H1 (cell line): ENCODE measurements around the gene CAB39L. TPM values are rescaled to one million over a fixed set of nuclear protein-coding genes. Genes with fewer than 3 reads are reported as not detected.

Source experiments
- CTCF ChIA-PET: fragments of 300-600 bp; sonication (Branson Sonifier 250); formaldehyde crosslinking; loops from one replicate; lab custom pipeline; 2021; ENCODE audit not compliant: partially characterized antibody; lab: Charles Lee
- POLR2A ChIA-PET: fragments of 300-600 bp; sonication (Branson Sonifier 250); formaldehyde crosslinking; loops from one replicate; lab custom pipeline; 2021; ENCODE audit warnings: inconsistent platforms; ENCODE audit not compliant: partially characterized antibody; lab: Charles Lee
- DNase-seq, 2 experiments: peaks; one replicate each; pipeline versions ENCODE4 v3.0.0 to v3.0.0-alpha.2; 2010 to 2022; ENCODE audit warnings: low spot score in 2 of 2, low read depth in 1 of 2, mixed read lengths in 1 of 2
- FAIRE-seq: peaks from 2 replicates; lab custom pipeline; 2011; peaks lifted over from hg19 to GRCh38; lab: Jason Lieb, UNC
- H2AFZ ChIP-seq: 2 replicates; pipeline ENCODE4 v1.8.1; 2012; ENCODE audit warnings: low read length, inconsistent platforms
- H2AK5ac ChIP-seq: 2 replicates; pipeline ENCODE4 v1.6.1; 2013; ENCODE audit warnings: low read depth, low read length
- H2BK120ac ChIP-seq: replicated peaks from 2 replicates; pipeline ENCODE3; 2013; ENCODE audit warnings: low read depth, low read length, inconsistent platforms
- H2BK12ac ChIP-seq: 2 replicates; pipeline ENCODE4 v1.6.1; 2013; ENCODE audit warnings: low read depth, low read length
- H2BK15ac ChIP-seq: 2 replicates; pipeline ENCODE4 v1.6.1; 2013; ENCODE audit warnings: low read length
- H2BK20ac ChIP-seq: 2 replicates; pipeline ENCODE4 v1.6.1; 2013; ENCODE audit warnings: low read length
- H2BK5ac ChIP-seq: 2 replicates; pipeline ENCODE4 v1.6.1; 2013; ENCODE audit warnings: low read depth, low read length
- H3K14ac ChIP-seq: 2 replicates; pipeline ENCODE4 v1.6.1; 2013; ENCODE audit warnings: inconsistent platforms; ENCODE audit not compliant: insufficient read length
- H3K18ac ChIP-seq: 2 replicates; pipeline ENCODE4 v1.6.1; 2013; ENCODE audit warnings: low read length; ENCODE audit errors: extremely low read depth
- H3K23ac ChIP-seq: 2 replicates; pipeline ENCODE4 v1.6.1; 2013; ENCODE audit warnings: inconsistent platforms; ENCODE audit not compliant: insufficient read length
- H3K23me2 ChIP-seq: 2 replicates; pipeline ENCODE4 v1.6.1; 2013; ENCODE audit warnings: low read depth, low read length
- H3K27ac ChIP-seq: 2 replicates; pipeline ENCODE4 v1.6.1; 2011; ENCODE audit warnings: low read depth, low read length, inconsistent platforms
- H3K27me3 ChIP-seq, 4 experiments: replicated peaks in 1 of 4; 1 replicate in 1 of 4; 2 replicates in 3 of 4; pipeline versions ENCODE4 v1.6.1 to v1.8.1; 2011 to 2013; ENCODE audit warnings: low read length in 3 of 4, mild to moderate bottlenecking in 3 of 4, inconsistent platforms in 2 of 4, mixed read lengths in 2 of 4, moderate library complexity in 1 of 4; ENCODE audit not compliant: control insufficient read depth in 3 of 4, insufficient read depth in 3 of 4; ENCODE audit errors: extremely low read depth in 1 of 4
- H3K36me3 ChIP-seq, 4 experiments: 2 replicates each; pipeline versions ENCODE4 v1.6.1 to v1.8.1; 2011 to 2013; ENCODE audit warnings: mild to moderate bottlenecking in 4 of 4, low read length in 3 of 4, moderate library complexity in 2 of 4, control low read depth in 1 of 4, inconsistent platforms in 1 of 4; ENCODE audit not compliant: insufficient read depth in 4 of 4, control insufficient read depth in 2 of 4
- H3K4ac ChIP-seq: replicated peaks from 2 replicates; pipeline ENCODE3; 2013; ENCODE audit warnings: low read length, low read depth, mixed read lengths, inconsistent platforms; ENCODE audit not compliant: insufficient read length
- H3K4me1 ChIP-seq, 4 experiments: replicated peaks in 1 of 4; 1 replicate in 1 of 4; 2 replicates in 3 of 4; pipeline versions ENCODE4 v1.6.1 to v1.8.1; 2011 to 2013; ENCODE audit warnings: low read length in 3 of 4, inconsistent platforms in 2 of 4, mixed read lengths in 1 of 4; ENCODE audit not compliant: insufficient read depth in 4 of 4, control insufficient read depth in 3 of 4
- H3K4me2 ChIP-seq, 2 experiments: 2 replicates each; pipeline versions ENCODE4 v1.6.1 to v1.8.1; 2011 to 2013; ENCODE audit warnings: low read depth in 2 of 2, low read length in 2 of 2, control low read depth in 1 of 2, inconsistent platforms in 1 of 2, mild to moderate bottlenecking in 1 of 2; ENCODE audit not compliant: insufficient read depth in 1 of 2
- H3K4me3 ChIP-seq, 4 experiments: fragments of 200-600, 300-600 bp in 1 of 4; sonication (generic), shearing (Covaris generic), sonication (Bioruptor Twin) in 1 of 4; 2 replicates each; pipeline versions ENCODE4 v1.5.1 to v1.8.1; 2011 to 2016; ENCODE audit warnings: low read length in 4 of 4, low read depth in 3 of 4, control low read depth in 2 of 4, inconsistent platforms in 2 of 4, mild to moderate bottlenecking in 2 of 4, mixed read lengths in 1 of 4, moderate library complexity in 1 of 4; ENCODE audit not compliant: insufficient read depth in 2 of 4; ENCODE audit errors: extremely low read depth in 1 of 4
- H3K56ac ChIP-seq: replicated peaks from 2 replicates; pipeline ENCODE3; 2013; ENCODE audit warnings: low read depth, mild to moderate bottlenecking, mixed read lengths, low read length, inconsistent platforms; ENCODE audit not compliant: insufficient read length
- H3K79me1 ChIP-seq: 2 replicates; pipeline ENCODE4 v1.6.1; 2013; ENCODE audit warnings: low read depth, low read length, control low read depth
- H3K79me2 ChIP-seq, 2 experiments: 2 replicates each; pipeline versions ENCODE4 v1.6.1 to v1.8.1; 2012 to 2013; ENCODE audit warnings: low read length in 2 of 2, mild to moderate bottlenecking in 2 of 2, inconsistent platforms in 1 of 2; ENCODE audit not compliant: insufficient read depth in 2 of 2, control insufficient read depth in 1 of 2
- H3K9ac ChIP-seq, 4 experiments: replicated peaks in 1 of 4; 1 replicate in 1 of 4; 2 replicates in 3 of 4; pipeline versions ENCODE4 v1.6.1 to v1.8.1; 2011 to 2013; ENCODE audit warnings: low read depth in 3 of 4, low read length in 3 of 4, control low read depth in 2 of 4, mild to moderate bottlenecking in 2 of 4, moderate library complexity in 2 of 4, inconsistent platforms in 1 of 4; ENCODE audit errors: extremely low read depth in 1 of 4
- H3K9me3 ChIP-seq, 2 experiments: 2 replicates each; pipeline versions ENCODE4 v1.6.1 to v1.8.1; 2012 to 2013; ENCODE audit warnings: mild to moderate bottlenecking in 2 of 2, moderate library complexity in 2 of 2, control low read depth in 1 of 2, inconsistent platforms in 1 of 2, low read depth in 1 of 2, low read length in 1 of 2, mixed read lengths in 1 of 2; ENCODE audit not compliant: insufficient read depth in 2 of 2
- H4K20me1 ChIP-seq, 2 experiments: replicated peaks in 1 of 2; 2 replicates each; pipeline versions ENCODE3 to v1.8.1; 2011 to 2013; ENCODE audit warnings: inconsistent platforms in 2 of 2, low read length in 2 of 2, mild to moderate bottlenecking in 1 of 2; ENCODE audit not compliant: insufficient read depth in 2 of 2, control insufficient read depth in 1 of 2
- H4K5ac ChIP-seq: 2 replicates; pipeline ENCODE4 v1.6.1; 2013; ENCODE audit warnings: low read length, low read depth, mixed read lengths, inconsistent platforms; ENCODE audit not compliant: insufficient read length
- H4K8ac ChIP-seq: 2 replicates; pipeline ENCODE4 v1.8.0; 2013; ENCODE audit warnings: mild to moderate bottlenecking, moderate library complexity, low read length, inconsistent platforms; ENCODE audit not compliant: insufficient read depth; ENCODE audit errors: extremely low read depth
- H4K91ac ChIP-seq: replicated peaks from 2 replicates; pipeline ENCODE3; 2013; ENCODE audit warnings: low read length, mixed read lengths, inconsistent platforms; ENCODE audit not compliant: insufficient read length
- ASH2L ChIP-seq: fragments of 200-600, 300-600 bp; sonication (generic); IDR thresholded peaks from one replicate; pipeline ENCODE4 v1.7.1; 2017; ENCODE audit warnings: low read length
- CBX5 ChIP-seq: fragments of 300-800, 300-1000 bp; sonication (generic); IDR thresholded peaks from 2 replicates; pipeline ENCODE4 v1.7.1; 2016; ENCODE audit warnings: antibody characterized with exemption, low read length, low read depth
- CEBPB ChIP-seq: IDR thresholded peaks from 2 replicates; pipeline ENCODE4 v1.6.1; 2012; ENCODE audit warnings: low read depth, low read length
- CHD2 ChIP-seq: IDR thresholded peaks from 2 replicates; pipeline ENCODE4 v1.6.1; 2012; ENCODE audit warnings: low read length, improper control_type of control experiment
- CREB1 ChIP-seq: IDR thresholded peaks from 2 replicates; pipeline ENCODE4 v1.6.1; 2012; ENCODE audit warnings: inconsistent platforms
- CTBP2 ChIP-seq: IDR thresholded peaks from 2 replicates; pipeline ENCODE4 v1.7.0; 2011; ENCODE audit warnings: borderline replicate concordance, mild to moderate bottlenecking, moderate library complexity, mixed read lengths, low read length; ENCODE audit not compliant: insufficient read depth, insufficient read length
- MAFK ChIP-seq: IDR thresholded peaks from 2 replicates; pipeline ENCODE4 v1.6.1; 2012; ENCODE audit warnings: low read depth, mild to moderate bottlenecking, improper control_type of control experiment, low read length
- NANOG ChIP-seq: IDR thresholded peaks from 2 replicates; pipeline ENCODE4 v1.6.1; 2011; ENCODE audit warnings: low read length, low read depth, mild to moderate bottlenecking, inconsistent platforms; ENCODE audit not compliant: insufficient read depth, poor library complexity, severe bottlenecking
- POU5F1 ChIP-seq: IDR thresholded peaks from 2 replicates; pipeline ENCODE4 v1.6.1; 2011; ENCODE audit warnings: low read depth, mild to moderate bottlenecking, low read length, moderate library complexity
- RAD21 ChIP-seq, 2 experiments: IDR thresholded peaks in 1 of 2; conservative IDR thresholded peaks in 1 of 2; 2 replicates each; pipeline ENCODE4 v1.6.1; 2011; ENCODE audit warnings: low read depth in 2 of 2, low read length in 2 of 2, improper control_type of control experiment in 1 of 2, inconsistent platforms in 1 of 2, mild to moderate bottlenecking in 1 of 2, moderate library complexity in 1 of 2
- RFX5 ChIP-seq: IDR thresholded peaks from 2 replicates; pipeline ENCODE4 v1.6.1; 2011; ENCODE audit warnings: low read depth, low read length, improper control_type of control experiment, borderline replicate concordance
- SP2 ChIP-seq: IDR thresholded peaks from 2 replicates; pipeline ENCODE4 v1.6.1; 2012; ENCODE audit warnings: mild to moderate bottlenecking, low read length, inconsistent platforms
- TBP ChIP-seq: IDR thresholded peaks from 2 replicates; pipeline ENCODE4 v1.6.1; 2011; ENCODE audit warnings: low read depth, low read length, improper control_type of control experiment
- TCF12 ChIP-seq: IDR thresholded peaks from 2 replicates; pipeline ENCODE4 v1.6.1; 2011; ENCODE audit warnings: low read depth, mild to moderate bottlenecking, low read length
- WGBS, 2 experiments: shearing (Covaris generic) in 1 of 2; methylation state at CpG; one replicate each; pipeline versions ENCODE4 v1.1.6 to v1.1.7; 2013 to 2015; ENCODE audit warnings: low lambda C conversion rate in 2 of 2, mixed read lengths in 2 of 2, inconsistent platforms in 1 of 2, low coverage in 1 of 2, missing lambda C conversion rate in 1 of 2; ENCODE audit not compliant: insufficient replicate concordance in 2 of 2, insufficient coverage in 1 of 2, insufficient read length in 1 of 2; ENCODE audit errors: extremely low coverage in 1 of 2, missing lambda C conversion rate in 1 of 2; 5-methylcytosine and 5-hydroxymethylcytosine counted together
- polyA plus RNA-seq, 7 experiments: library from polyadenylated mRNA; depleted of rRNA in 3 of 7; stranded (reverse) in 5 of 7; unstranded in 2 of 7; fragments of >200 nt in 5 of 7; fragments of 200-250 nt in 2 of 7; gene quantifications; 1 replicate in 5 of 7; 2 replicates in 1 of 7; 4 replicates in 1 of 7; pipeline versions ENCODE4 v1.2.1 to v1.2.3, GENCODE V29; 2011 to 2013; ENCODE audit warnings: missing spikeins in 2 of 7, mixed read lengths in 2 of 7
- total RNA-seq: library from RNA; stranded (reverse); fragmentation: NEBNext Ultra II Directional; extraction: Animal tissue kit (Norgen Biotek cat#: 25700); gene quantifications from 2 replicates; pipeline ENCODE4 v1.2.1, GENCODE V29; 2021
- TF ChIP-seq, protein P1 (sequence below): IDR thresholded peaks from 2 replicates; pipeline ENCODE4 v1.6.1; 2011; ENCODE audit warnings: low read length, improper control_type of control experiment

The CAB39L gene
- total and polyA plus RNA-seq, 2 of the 8 experiments (the other 6 are each of a cell fraction or from before 2014, with no cell fraction given) = 2.5 to 4.8 TPM

DNA sequence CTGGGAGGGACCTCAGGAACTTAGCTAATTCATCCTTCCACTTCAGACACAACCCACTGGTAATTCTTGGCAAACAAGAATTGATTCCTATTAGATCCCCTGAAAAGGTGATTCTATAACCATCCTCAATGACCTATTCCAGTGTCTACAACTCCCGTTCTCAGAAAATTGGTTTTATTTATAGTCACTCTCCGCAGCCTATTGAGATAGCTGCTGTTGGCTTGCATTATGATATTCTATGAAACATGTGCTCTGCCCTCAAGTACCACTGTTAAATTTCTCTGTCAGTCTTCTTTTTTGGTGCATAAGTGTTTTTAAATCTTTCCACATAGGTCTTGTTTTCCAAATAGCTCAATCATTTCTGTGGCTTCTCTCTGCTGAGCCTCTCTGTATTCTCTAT, 121.2 kb downstream of the CAB39L start:
- no peak overlapping the region for H3K4ac ChIP-seq
- no peaks in the 10 kb centered on the region for H4K20me1 ChIP-seq
- no peak overlapping the region for H3K4me2 ChIP-seq
- no peaks in the 10 kb centered on the region for H3K9me3 ChIP-seq
- no peak overlapping the region for H3K9ac ChIP-seq
- H2AK5ac ChIP-seq = no peak overlapping the region
- H2BK12ac ChIP-seq = no peak overlapping the region
- H2BK20ac ChIP-seq = no peak overlapping the region
- H2BK15ac ChIP-seq = no peak overlapping the region
- no peak for DNase-seq
- no peaks in the 10 kb centered on the region for H3K79me2 ChIP-seq
- FAIRE-seq = no peak
- H3K23ac ChIP-seq = no peak overlapping the region
- H2AFZ ChIP-seq = no peak overlapping the region
- CTCF ChIA-PET = interaction anchor here (1.1 to 1.8 kb wide), 3 partner anchors 22 to 83 kb away, joined by 3 to 7 read pairs (median 3); no protein-coding TSS in a partner anchor
- no peak overlapping the region for H4K5ac ChIP-seq
- H3K27ac ChIP-seq = no peak overlapping the region
- WGBS, 2 experiments = 93% methylated on average over 2 of the region's 2 CpGs; no CpG with 5 or more reads in 1 of the 2 experiments
- no peaks in the 10 kb centered on the region for H3K36me3 ChIP-seq
- H3K23me2 ChIP-seq = no peaks in the 10 kb centered on the region
- H3K27me3 ChIP-seq = no peaks in the 10 kb centered on the region
- no peak overlapping the region for H2BK120ac ChIP-seq
- H3K56ac ChIP-seq = no peak overlapping the region
- H3K14ac ChIP-seq = no peak overlapping the region
- H4K8ac ChIP-seq = no peak overlapping the region
- POLR2A ChIA-PET = no interaction called here
- H3K4me3 ChIP-seq = no peak overlapping the region
- H3K18ac ChIP-seq = no peak overlapping the region
- H3K4me1 ChIP-seq = no peaks in the 10 kb centered on the region
- H3K79me1 ChIP-seq = no peaks in the 10 kb centered on the region
- no peak overlapping the region for H4K91ac ChIP-seq
- H2BK5ac ChIP-seq = no peak overlapping the region
- TF ChIP-seq CEBPB = no peak
- TF ChIP-seq RAD21 (IDR thresholded peaks at IDR 0.05 in 1 of 2, conservative IDR thresholded peaks at IDR 0.05 in 1 of 2; ENCODE audit: low read depth in 2 of 2, low read length in 2 of 2) = no peak
- no peak for TF ChIP-seq CHD2
- TF ChIP-seq MAFK = no peak
- TF ChIP-seq CREB1 = no peak
- TF ChIP-seq RFX5 = no peak
- no peak for TF ChIP-seq CTBP2
- TF ChIP-seq, protein P1, sequence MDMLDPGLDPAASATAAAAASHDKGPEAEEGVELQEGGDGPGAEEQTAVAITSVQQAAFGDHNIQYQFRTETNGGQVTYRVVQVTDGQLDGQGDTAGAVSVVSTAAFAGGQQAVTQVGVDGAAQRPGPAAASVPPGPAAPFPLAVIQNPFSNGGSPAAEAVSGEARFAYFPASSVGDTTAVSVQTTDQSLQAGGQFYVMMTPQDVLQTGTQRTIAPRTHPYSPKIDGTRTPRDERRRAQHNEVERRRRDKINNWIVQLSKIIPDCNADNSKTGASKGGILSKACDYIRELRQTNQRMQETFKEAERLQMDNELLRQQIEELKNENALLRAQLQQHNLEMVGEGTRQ = no peak
- no peak for TF ChIP-seq POU5F1
- no peak for TF ChIP-seq ASH2L
- no peak for TF ChIP-seq TCF12
- no peak for TF ChIP-seq CBX5
- no peak for TF ChIP-seq TBP
- no peak for TF ChIP-seq NANOG
- no peak for TF ChIP-seq SP2
